Prostate gland (tissue), 2 donors: ENCODE results near the gene CACNA1I. TPM values are rescaled to one million over a fixed set of nuclear protein-coding genes. Genes with fewer than 3 reads are reported as not detected.
A peak's percentile ranks its signal among the peaks of the same experiment; 100 is the strongest.

Source experiments
- DNase-seq: peaks from one replicate; pipeline ENCODE4 v3.0.0-alpha.2; 2019; ENCODE audit warnings: low spot score
- H3K27ac ChIP-seq, 2 donors: fragments of 200-600 bp; sonication (generic); 2 replicates each; pipeline ENCODE4 v1.5.1; 2017 to 2019
- H3K27me3 ChIP-seq: fragments of 200-600 bp; sonication (generic); replicated peaks from 2 replicates; pipeline ENCODE4 v1.5.1; 2019; ENCODE audit not compliant: insufficient read depth
- H3K36me3 ChIP-seq, 2 donors: fragments of 200-600 bp; sonication (generic); 1 replicate in 1 of 2; 2 replicates in 1 of 2; pipeline versions ENCODE4 v1.5.1 to v1.8.1; 2017 to 2019
- H3K4me1 ChIP-seq: fragments of 200-600 bp; sonication (generic); replicated peaks from 2 replicates; pipeline ENCODE4 v1.5.1; 2019
- H3K4me3 ChIP-seq, 2 donors: fragments of 200-600 bp; sonication (generic); 2 replicates each; pipeline ENCODE4 v1.5.1; 2017 to 2019
- H3K9me3 ChIP-seq: fragments of 200-600 bp; sonication (generic); 2 replicates; pipeline ENCODE4 v1.5.1; 2017
- POLR2A ChIP-seq: fragments of 450-650 bp; IDR thresholded peaks from one replicate; pipeline ENCODE4 v1.6.1; 2016; ENCODE audit warnings: antibody characterized with exemption, mild to moderate bottlenecking
- POLR2AphosphoS5 ChIP-seq: sonication (generic); formaldehyde crosslinking; IDR thresholded peaks from one replicate; pipeline ENCODE4 v1.6.1; 2017; ENCODE audit warnings: antibody characterized with exemption
- whole genome bisulfite sequencing: methylation state at CpG from one replicate; pipeline ENCODE4 v1.1.5; 2018; 5-methylcytosine and 5-hydroxymethylcytosine counted together
- intact Hi-C: fragments of 100-400 bp; cut with DNase I; formaldehyde crosslinking; loops from one replicate; pipeline ENCODE4 v1.14.2; 2022
- total RNA-seq, 2 donors: library from RNA; depleted of rRNA; stranded (reverse); fragments of >200 nt; gene quantifications; one replicate each; pipeline ENCODE4 v1.1.0, GENCODE V29; 2016
- TF ChIP-seq, protein P1 (sequence below), 4 experiments: fragments of 200-600 bp in 2 of 4; fragments of 450-650 bp in 2 of 4; sonication (generic) in 2 of 4; IDR thresholded peaks; 1 replicate in 3 of 4; 2 replicates in 1 of 4; pipeline ENCODE4 v1.5.1; 2016 to 2019; ENCODE audit warnings: antibody characterized with exemption in 4 of 4, mild to moderate bottlenecking in 2 of 4, moderate library complexity in 2 of 4

The CACNA1I gene
- total RNA-seq, 2 donors from 2014 or later: 0.05 to 0.68 TPM

- Histone ChIP-seq H3K27ac (no peak overlapping the region), H3K4me1 (no peaks in the 10 kb centered on the region), H3K4me3 (no peak overlapping the region), H3K9me3 (no peaks in the 10 kb centered on the region), H3K27me3 (no peaks in the 10 kb centered on the region), H3K36me3 (no peaks in the 10 kb centered on the region)
- TF ChIP-seq POLR2AphosphoS5 (no peak), POLR2A (no peak)
- TF ChIP-seq, protein P1, sequence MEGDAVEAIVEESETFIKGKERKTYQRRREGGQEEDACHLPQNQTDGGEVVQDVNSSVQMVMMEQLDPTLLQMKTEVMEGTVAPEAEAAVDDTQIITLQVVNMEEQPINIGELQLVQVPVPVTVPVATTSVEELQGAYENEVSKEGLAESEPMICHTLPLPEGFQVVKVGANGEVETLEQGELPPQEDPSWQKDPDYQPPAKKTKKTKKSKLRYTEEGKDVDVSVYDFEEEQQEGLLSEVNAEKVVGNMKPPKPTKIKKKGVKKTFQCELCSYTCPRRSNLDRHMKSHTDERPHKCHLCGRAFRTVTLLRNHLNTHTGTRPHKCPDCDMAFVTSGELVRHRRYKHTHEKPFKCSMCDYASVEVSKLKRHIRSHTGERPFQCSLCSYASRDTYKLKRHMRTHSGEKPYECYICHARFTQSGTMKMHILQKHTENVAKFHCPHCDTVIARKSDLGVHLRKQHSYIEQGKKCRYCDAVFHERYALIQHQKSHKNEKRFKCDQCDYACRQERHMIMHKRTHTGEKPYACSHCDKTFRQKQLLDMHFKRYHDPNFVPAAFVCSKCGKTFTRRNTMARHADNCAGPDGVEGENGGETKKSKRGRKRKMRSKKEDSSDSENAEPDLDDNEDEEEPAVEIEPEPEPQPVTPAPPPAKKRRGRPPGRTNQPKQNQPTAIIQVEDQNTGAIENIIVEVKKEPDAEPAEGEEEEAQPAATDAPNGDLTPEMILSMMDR (IDR thresholded peaks at IDR 0.05): peak in 3 of 4 experiments; percentile 8 to 10 (median 9)
- WGBS: 65% methylated on average over 11 of the region's 11 CpGs
- intact Hi-C loops: loop anchor here (5.0 kb wide), 1 partner anchor 463 kb away; no protein-coding TSS in a partner anchor
- DNase-seq: no peak
Observed at GRCh38 chr22:39559456-39560105, 11.0 kb upstream of the CACNA1I start.

DNA sequence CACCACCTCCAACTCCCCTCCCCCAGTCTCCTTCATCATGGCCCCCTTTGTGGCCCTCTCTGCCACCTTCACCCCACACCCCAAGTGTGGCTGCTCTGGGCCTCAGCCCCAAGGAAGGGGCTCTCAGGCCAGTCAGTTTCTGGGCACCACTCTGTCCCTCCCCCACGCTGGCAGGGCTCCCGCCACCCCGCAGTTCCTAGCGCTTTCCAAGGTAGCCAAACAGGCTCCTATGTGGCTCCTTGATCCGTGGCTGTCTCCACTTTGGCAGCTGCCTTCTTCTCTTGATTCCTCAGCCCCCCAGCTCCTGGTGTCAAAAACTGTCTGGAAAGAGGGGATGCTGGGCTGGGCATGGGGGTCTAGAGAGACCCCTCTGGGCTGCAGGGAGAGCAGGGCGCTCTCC is 10.4 kb upstream of the CACNA1I start:
- H3K36me3 ChIP-seq: no peaks in the 10 kb centered on the region
- 48% methylated on average over 6 of the region's 6 CpGs for WGBS
- H3K27ac ChIP-seq: no peak overlapping the region
- no peak overlapping the region for H3K4me3 ChIP-seq
- no peak for TF ChIP-seq POLR2AphosphoS5
- H3K27me3 ChIP-seq: no peaks in the 10 kb centered on the region
- no peak for DNase-seq
- H3K4me1 ChIP-seq: no peaks in the 10 kb centered on the region
- H3K9me3 ChIP-seq: no peaks in the 10 kb centered on the region
- intact Hi-C loops: no loop called here

DNA sequence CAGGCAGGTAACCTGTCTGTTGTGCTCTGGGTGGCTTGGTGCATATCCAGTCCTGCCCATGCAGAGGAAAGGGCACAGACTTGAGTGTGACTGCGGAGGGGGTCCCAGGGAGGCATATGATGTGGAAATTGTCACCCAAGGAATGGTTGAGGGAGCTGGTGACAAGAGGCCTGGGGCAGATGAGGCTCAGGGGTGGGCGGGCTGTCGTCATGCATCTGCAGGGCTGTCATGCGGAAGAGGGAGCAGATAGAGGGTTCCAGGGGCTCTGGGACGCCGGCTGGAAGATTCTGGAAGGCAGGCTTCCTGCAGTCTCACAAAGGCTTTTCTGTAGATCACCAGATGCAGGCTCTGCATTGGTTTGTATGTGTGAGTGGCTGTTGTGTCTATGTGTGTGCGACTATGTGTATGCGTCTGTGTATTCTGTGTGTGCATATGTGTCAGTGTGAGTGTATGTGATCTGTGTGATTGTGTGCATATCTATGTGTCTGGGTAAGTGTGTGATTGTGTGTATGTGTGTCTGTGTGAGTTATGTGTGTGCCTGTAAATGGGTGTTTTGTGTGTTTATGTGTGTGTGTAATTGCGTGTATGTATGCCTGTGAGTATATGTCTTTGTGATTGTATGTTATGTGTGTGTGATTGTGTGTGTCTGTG is 7.6 kb upstream of the CACNA1I start:
- intact Hi-C loops: no loop called here
- no peak overlapping the region for H3K27ac ChIP-seq
- no peaks in the 10 kb centered on the region for H3K9me3 ChIP-seq
- TF ChIP-seq, protein P1 (IDR thresholded peaks at IDR 0.05): no peak
- no peak for TF ChIP-seq POLR2A
- no peak for TF ChIP-seq POLR2AphosphoS5
- H3K27me3 ChIP-seq: no peaks in the 10 kb centered on the region
- H3K4me3 ChIP-seq: no peak overlapping the region
- H3K4me1 ChIP-seq: no peaks in the 10 kb centered on the region
- H3K36me3 ChIP-seq: no peaks in the 10 kb centered on the region
- 79% methylated on average over 9 of the region's 9 CpGs for WGBS
- no peak for DNase-seq

DNA sequence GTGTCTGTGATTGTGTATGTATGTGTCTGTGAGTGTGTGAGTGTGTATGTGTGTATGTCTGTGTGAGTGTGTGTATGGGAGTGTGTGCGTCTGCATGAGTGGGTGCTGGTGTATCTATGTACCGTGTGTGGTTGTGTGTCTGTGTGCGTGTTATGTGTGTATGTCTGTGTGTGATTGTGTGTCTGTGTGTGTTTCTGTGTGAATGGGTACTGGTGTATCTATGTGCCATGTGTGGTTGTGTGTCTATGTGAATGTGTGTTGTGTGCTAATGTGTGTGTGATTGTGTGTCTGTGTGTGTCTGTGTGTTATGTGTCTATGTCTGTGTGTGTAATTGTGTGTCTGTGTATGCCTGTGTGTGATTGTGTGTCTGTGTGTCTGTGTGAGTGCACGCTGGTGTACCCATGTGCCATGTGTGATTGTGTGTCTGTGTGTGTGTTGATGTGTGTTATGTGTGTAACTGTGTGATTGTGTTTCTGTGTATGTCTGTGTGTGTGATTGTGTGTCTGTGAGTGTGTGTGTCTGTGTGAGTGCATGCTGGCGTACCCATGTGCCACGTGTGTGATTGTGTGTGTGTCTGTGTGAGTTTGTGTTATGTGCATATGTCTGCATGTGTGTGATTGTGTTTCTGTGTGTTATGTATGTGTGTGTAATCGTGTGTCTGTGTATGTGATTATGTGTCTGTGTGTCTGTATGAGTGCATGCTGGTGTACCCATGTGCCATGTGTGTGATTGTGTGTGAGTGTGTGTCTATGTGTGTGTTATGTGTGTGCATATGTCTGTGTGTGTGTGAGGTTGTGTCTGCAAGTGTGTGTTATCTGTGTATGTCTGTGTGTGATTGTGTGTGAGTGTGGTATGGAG is 6.8 kb upstream of the CACNA1I start:
- Histone ChIP-seq H3K36me3 (no peaks in the 10 kb centered on the region), H3K4me3 (no peak overlapping the region), H3K27ac (no peak overlapping the region), H3K9me3 (no peaks in the 10 kb centered on the region), H3K4me1 (no peaks in the 10 kb centered on the region), H3K27me3 (no peaks in the 10 kb centered on the region)
- no peak for TF ChIP-seq POLR2AphosphoS5
- TF ChIP-seq, protein P1 (IDR thresholded peaks at IDR 0.05): no peak
- TF ChIP-seq POLR2A: no peak
- 92% methylated on average over 7 of the region's 7 CpGs for WGBS
- DNase-seq: no peak
- intact Hi-C loops: no loop called here

- no peak for DNase-seq
- Histone ChIP-seq H3K4me3 (no peak overlapping the region), H3K27me3 (no peaks in the 10 kb centered on the region), H3K9me3 (no peaks in the 10 kb centered on the region), H3K4me1 (no peaks in the 10 kb centered on the region), H3K36me3 (no peaks in the 10 kb centered on the region), H3K27ac (no peak overlapping the region)
- intact Hi-C loops: no loop called here
- TF ChIP-seq, protein P1 (IDR thresholded peaks at IDR 0.05): no peak
- TF ChIP-seq POLR2A: no peak
- TF ChIP-seq POLR2AphosphoS5: no peak
- 93% methylated on average over 5 of the region's 5 CpGs for WGBS
Observed at GRCh38 chr22:39565414-39565944, 5.1 kb upstream of the CACNA1I start.
